ENCODE results near the gene THY1.

DNA sequence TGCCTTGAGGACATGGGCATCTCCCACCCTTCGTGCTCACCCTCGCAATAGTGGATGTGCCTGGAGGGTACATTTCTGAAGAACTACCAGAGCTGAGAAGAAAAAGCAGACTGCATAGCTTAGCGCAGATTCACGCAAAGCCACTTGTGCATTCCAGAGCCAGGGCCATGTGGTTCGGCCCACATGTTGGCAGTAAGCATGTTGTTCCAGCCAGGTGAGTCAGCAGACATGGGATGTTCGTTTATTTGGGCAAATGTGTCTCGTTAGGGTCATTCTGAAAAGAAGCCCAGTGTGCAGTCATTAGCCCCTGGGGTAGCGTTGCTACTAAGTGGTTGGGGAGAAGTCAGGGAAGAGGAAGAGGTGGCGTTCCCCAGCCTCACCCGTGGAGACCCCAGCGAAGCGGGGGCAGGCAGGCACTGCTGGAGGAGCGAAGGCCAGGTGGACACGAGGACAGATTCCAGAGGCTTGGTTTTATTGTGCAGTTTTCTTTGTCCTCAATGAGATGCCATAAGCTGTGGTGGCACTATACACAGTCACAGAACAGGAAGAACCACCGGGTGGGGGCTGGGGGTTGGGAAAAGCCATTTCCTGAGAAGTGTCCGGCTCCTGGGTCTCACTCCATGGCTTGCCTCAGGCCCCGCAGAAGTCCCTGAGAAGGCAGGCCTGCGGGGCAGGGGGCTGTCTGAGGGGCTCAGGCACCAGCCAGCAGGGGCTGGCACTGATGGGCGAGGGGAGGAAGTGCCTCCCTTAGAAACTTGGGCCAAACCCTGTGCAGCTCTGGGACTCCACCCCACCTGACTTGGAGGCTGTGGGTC is 5.0 kb downstream of the THY1 start:
- TF ChIP-seq GATA3 (IDR thresholded peaks at IDR 0.05; ENCODE audit: low read depth, low read length) (no peak), GATA2 (IDR thresholded peaks at IDR 0.05; ENCODE audit: low read depth, low read length) (no peak)
